Astrocyte of the cerebellum (primary cell): ENCODE data around the gene TARBP1.

Experiments used
- DNase-seq: peaks from one replicate; pipeline ENCODE4 v3.0.0-alpha.2; 2011; ENCODE audit warnings: low read depth
- H3K4me3 ChIP-seq: 2 replicates; pipeline ENCODE4 v1.5.1; 2011; ENCODE audit warnings: mild to moderate bottlenecking, low read depth, low read length, moderate library complexity
- CTCF ChIP-seq: IDR thresholded peaks from 2 replicates; pipeline ENCODE4 v1.5.1; 2012; ENCODE audit warnings: low read length, low read depth, moderate library complexity, mild to moderate bottlenecking; ENCODE audit errors: missing control alignments
- in situ Hi-C: cut with HindIII; loops from 2 replicates; pipeline ENCODE4 v1.10.0; 2017; ENCODE audit warnings: low sequenced_read_pairs

The TARBP1 gene

GRCh38 chr1:234499119-234499942 lies 20.4 kb upstream of the TARBP1 start:
- in situ Hi-C loops: no loop called here
- peak; percentile 78 for DNase-seq
- peak overlapping the region; percentile 6 for H3K4me3 ChIP-seq
- peak; percentile 95 for TF ChIP-seq CTCF

GRCh38 chr1:234498448-234499118 lies 19.6 kb upstream of the TARBP1 start:
- in situ Hi-C loops: no loop called here
- H3K4me3 ChIP-seq: no peak overlapping the region
- no peak for TF ChIP-seq CTCF
- no peak for DNase-seq

GRCh38 chr1:234497589-234497988 lies 18.6 kb upstream of the TARBP1 start:
- H3K4me3 ChIP-seq: no peak overlapping the region
- in situ Hi-C loops: no loop called here
- no peak for TF ChIP-seq CTCF
- no peak for DNase-seq

GRCh38 chr1:234495231-234495990 lies 16.4 kb upstream of the TARBP1 start:
- DNase-seq: peak; percentile 48
- no peak for TF ChIP-seq CTCF
- no peak overlapping the region for H3K4me3 ChIP-seq
- in situ Hi-C loops: no loop called here

GRCh38 chr1:234494049-234494448 lies 15.1 kb upstream of the TARBP1 start:
- H3K4me3 ChIP-seq: no peak overlapping the region
- no peak for DNase-seq
- no peak for TF ChIP-seq CTCF
- in situ Hi-C loops: no loop called here

- DNase-seq: no peak
- in situ Hi-C loops: no loop called here
- H3K4me3 ChIP-seq: no peak overlapping the region
- TF ChIP-seq CTCF: no peak
Measured at GRCh38 chr1:234490793-234491479, 12.0 kb upstream of the TARBP1 start.
